ENCODE measurements around the gene CTNNA3.

CTNNA3 gene

GRCh38 chr10:66625709-66626590, 1070.0 kb downstream of the CTNNA3 start:
- peak; percentile 3 for DNase-seq

- no peak for DNase-seq
These were observed 1073.9 kb downstream of the CTNNA3 start for GRCh38 chr10:66622050-66622449.

GRCh38 chr10:66604195-66604594, 1091.8 kb downstream of the CTNNA3 start:
- DNase-seq = no peak

- DNase-seq = no peak
These were observed 1104.1 kb downstream of the CTNNA3 start for GRCh38 chr10:66591865-66592264.

- DNase-seq = no peak
These were observed 1108.3 kb downstream of the CTNNA3 start for GRCh38 chr10:66587680-66588050.

GRCh38 chr10:66586897-66587679, 1108.9 kb downstream of the CTNNA3 start:
- DNase-seq = no peak

GRCh38 chr10:66586073-66586472, 1109.9 kb downstream of the CTNNA3 start:
- no peak for DNase-seq

- no peak for DNase-seq
These were observed 1120.6 kb downstream of the CTNNA3 start for GRCh38 chr10:66575251-66575855.

GRCh38 chr10:66572700-66573099, 1123.3 kb downstream of the CTNNA3 start:
- DNase-seq = no peak

- no peak for DNase-seq
These were observed 1130.0 kb downstream of the CTNNA3 start for GRCh38 chr10:66565999-66566398.

GRCh38 chr10:66564287-66564686, 1131.7 kb downstream of the CTNNA3 start:
- DNase-seq = no peak

- DNase-seq = no peak
These were observed 1140.9 kb downstream of the CTNNA3 start for GRCh38 chr10:66555061-66555460.

- DNase-seq = no peak
These were observed 1143.7 kb downstream of the CTNNA3 start for GRCh38 chr10:66552331-66552730.

GRCh38 chr10:66550351-66550750, 1145.6 kb downstream of the CTNNA3 start:
- DNase-seq = no peak

GRCh38 chr10:66538908-66539307, 1157.1 kb downstream of the CTNNA3 start:
- no peak for DNase-seq

- DNase-seq = no peak
These were observed 1157.6 kb downstream of the CTNNA3 start for GRCh38 chr10:66538371-66538770.

- DNase-seq = no peak
These were observed 1158.8 kb downstream of the CTNNA3 start for GRCh38 chr10:66537186-66537585.

- DNase-seq = no peak
These were observed 1160.6 kb downstream of the CTNNA3 start for GRCh38 chr10:66535439-66535838.

GRCh38 chr10:66534866-66535265, 1161.1 kb downstream of the CTNNA3 start:
- no peak for DNase-seq

GRCh38 chr10:66521506-66521905, 1174.5 kb downstream of the CTNNA3 start:
- no peak for DNase-seq

- DNase-seq = no peak
These were observed 1176.4 kb downstream of the CTNNA3 start for GRCh38 chr10:66519616-66520015.

- no peak for DNase-seq
These were observed 1181.3 kb downstream of the CTNNA3 start for GRCh38 chr10:66514666-66515065.

- no peak for DNase-seq
These were observed 1182.5 kb downstream of the CTNNA3 start for GRCh38 chr10:66513504-66513903.
